H1 (cell line): Measurements from ENCODE around the gene HADH. TPM values are rescaled to one million over a fixed set of nuclear protein-coding genes. Genes with fewer than 3 reads are reported as not detected.

ENCODE experiments used
- CTCF ChIA-PET: fragments of 300-600 bp; sonication (Branson Sonifier 250); formaldehyde crosslinking; loops from one replicate; lab custom pipeline; 2021; ENCODE audit not compliant: partially characterized antibody; lab: Charles Lee
- POLR2A ChIA-PET: fragments of 300-600 bp; sonication (Branson Sonifier 250); formaldehyde crosslinking; loops from one replicate; lab custom pipeline; 2021; ENCODE audit warnings: inconsistent platforms; ENCODE audit not compliant: partially characterized antibody; lab: Charles Lee
- DNase-seq, 2 experiments: peaks; one replicate each; pipeline versions ENCODE4 v3.0.0 to v3.0.0-alpha.2; 2010 to 2022; ENCODE audit warnings: low spot score in 2 of 2, low read depth in 1 of 2, mixed read lengths in 1 of 2
- FAIRE-seq: peaks from 2 replicates; lab custom pipeline; 2011; peaks lifted over from hg19 to GRCh38; lab: Jason Lieb, UNC
- H2AFZ ChIP-seq: 2 replicates; pipeline ENCODE4 v1.8.1; 2012; ENCODE audit warnings: low read length, inconsistent platforms
- H2AK5ac ChIP-seq: 2 replicates; pipeline ENCODE4 v1.6.1; 2013; ENCODE audit warnings: low read depth, low read length
- H2BK120ac ChIP-seq: replicated peaks from 2 replicates; pipeline ENCODE3; 2013; ENCODE audit warnings: low read depth, low read length, inconsistent platforms
- H2BK12ac ChIP-seq: 2 replicates; pipeline ENCODE4 v1.6.1; 2013; ENCODE audit warnings: low read depth, low read length
- H2BK15ac ChIP-seq: 2 replicates; pipeline ENCODE4 v1.6.1; 2013; ENCODE audit warnings: low read length
- H2BK20ac ChIP-seq: 2 replicates; pipeline ENCODE4 v1.6.1; 2013; ENCODE audit warnings: low read length
- H2BK5ac ChIP-seq: 2 replicates; pipeline ENCODE4 v1.6.1; 2013; ENCODE audit warnings: low read depth, low read length
- H3K14ac ChIP-seq: 2 replicates; pipeline ENCODE4 v1.6.1; 2013; ENCODE audit warnings: inconsistent platforms; ENCODE audit not compliant: insufficient read length
- H3K18ac ChIP-seq: 2 replicates; pipeline ENCODE4 v1.6.1; 2013; ENCODE audit warnings: low read length; ENCODE audit errors: extremely low read depth
- H3K23ac ChIP-seq: 2 replicates; pipeline ENCODE4 v1.6.1; 2013; ENCODE audit warnings: inconsistent platforms; ENCODE audit not compliant: insufficient read length
- H3K23me2 ChIP-seq: 2 replicates; pipeline ENCODE4 v1.6.1; 2013; ENCODE audit warnings: low read depth, low read length
- H3K27ac ChIP-seq: 2 replicates; pipeline ENCODE4 v1.6.1; 2011; ENCODE audit warnings: low read depth, low read length, inconsistent platforms
- H3K27me3 ChIP-seq, 4 experiments: replicated peaks in 1 of 4; 1 replicate in 1 of 4; 2 replicates in 3 of 4; pipeline versions ENCODE4 v1.6.1 to v1.8.1; 2011 to 2013; ENCODE audit warnings: low read length in 3 of 4, mild to moderate bottlenecking in 3 of 4, inconsistent platforms in 2 of 4, mixed read lengths in 2 of 4, moderate library complexity in 1 of 4; ENCODE audit not compliant: control insufficient read depth in 3 of 4, insufficient read depth in 3 of 4; ENCODE audit errors: extremely low read depth in 1 of 4
- H3K36me3 ChIP-seq, 4 experiments: 2 replicates each; pipeline versions ENCODE4 v1.6.1 to v1.8.1; 2011 to 2013; ENCODE audit warnings: mild to moderate bottlenecking in 4 of 4, low read length in 3 of 4, moderate library complexity in 2 of 4, control low read depth in 1 of 4, inconsistent platforms in 1 of 4; ENCODE audit not compliant: insufficient read depth in 4 of 4, control insufficient read depth in 2 of 4
- H3K4ac ChIP-seq: replicated peaks from 2 replicates; pipeline ENCODE3; 2013; ENCODE audit warnings: low read length, low read depth, mixed read lengths, inconsistent platforms; ENCODE audit not compliant: insufficient read length
- H3K4me1 ChIP-seq, 4 experiments: replicated peaks in 1 of 4; 1 replicate in 1 of 4; 2 replicates in 3 of 4; pipeline versions ENCODE4 v1.6.1 to v1.8.1; 2011 to 2013; ENCODE audit warnings: low read length in 3 of 4, inconsistent platforms in 2 of 4, mixed read lengths in 1 of 4; ENCODE audit not compliant: insufficient read depth in 4 of 4, control insufficient read depth in 3 of 4
- H3K4me2 ChIP-seq, 2 experiments: 2 replicates each; pipeline versions ENCODE4 v1.6.1 to v1.8.1; 2011 to 2013; ENCODE audit warnings: low read depth in 2 of 2, low read length in 2 of 2, control low read depth in 1 of 2, inconsistent platforms in 1 of 2, mild to moderate bottlenecking in 1 of 2; ENCODE audit not compliant: insufficient read depth in 1 of 2
- H3K4me3 ChIP-seq, 4 experiments: fragments of 200-600, 300-600 bp in 1 of 4; sonication (generic), shearing (Covaris generic), sonication (Bioruptor Twin) in 1 of 4; 2 replicates each; pipeline versions ENCODE4 v1.5.1 to v1.8.1; 2011 to 2016; ENCODE audit warnings: low read length in 4 of 4, low read depth in 3 of 4, control low read depth in 2 of 4, inconsistent platforms in 2 of 4, mild to moderate bottlenecking in 2 of 4, mixed read lengths in 1 of 4, moderate library complexity in 1 of 4; ENCODE audit not compliant: insufficient read depth in 2 of 4; ENCODE audit errors: extremely low read depth in 1 of 4
- H3K56ac ChIP-seq: replicated peaks from 2 replicates; pipeline ENCODE3; 2013; ENCODE audit warnings: low read depth, mild to moderate bottlenecking, mixed read lengths, low read length, inconsistent platforms; ENCODE audit not compliant: insufficient read length
- H3K79me1 ChIP-seq: 2 replicates; pipeline ENCODE4 v1.6.1; 2013; ENCODE audit warnings: low read depth, low read length, control low read depth
- H3K79me2 ChIP-seq, 2 experiments: 2 replicates each; pipeline versions ENCODE4 v1.6.1 to v1.8.1; 2012 to 2013; ENCODE audit warnings: low read length in 2 of 2, mild to moderate bottlenecking in 2 of 2, inconsistent platforms in 1 of 2; ENCODE audit not compliant: insufficient read depth in 2 of 2, control insufficient read depth in 1 of 2
- H3K9ac ChIP-seq, 4 experiments: replicated peaks in 1 of 4; 1 replicate in 1 of 4; 2 replicates in 3 of 4; pipeline versions ENCODE4 v1.6.1 to v1.8.1; 2011 to 2013; ENCODE audit warnings: low read depth in 3 of 4, low read length in 3 of 4, control low read depth in 2 of 4, mild to moderate bottlenecking in 2 of 4, moderate library complexity in 2 of 4, inconsistent platforms in 1 of 4; ENCODE audit errors: extremely low read depth in 1 of 4
- H3K9me3 ChIP-seq, 2 experiments: 2 replicates each; pipeline versions ENCODE4 v1.6.1 to v1.8.1; 2012 to 2013; ENCODE audit warnings: mild to moderate bottlenecking in 2 of 2, moderate library complexity in 2 of 2, control low read depth in 1 of 2, inconsistent platforms in 1 of 2, low read depth in 1 of 2, low read length in 1 of 2, mixed read lengths in 1 of 2; ENCODE audit not compliant: insufficient read depth in 2 of 2
- H4K20me1 ChIP-seq, 2 experiments: replicated peaks in 1 of 2; 2 replicates each; pipeline versions ENCODE3 to v1.8.1; 2011 to 2013; ENCODE audit warnings: inconsistent platforms in 2 of 2, low read length in 2 of 2, mild to moderate bottlenecking in 1 of 2; ENCODE audit not compliant: insufficient read depth in 2 of 2, control insufficient read depth in 1 of 2
- H4K5ac ChIP-seq: 2 replicates; pipeline ENCODE4 v1.6.1; 2013; ENCODE audit warnings: low read length, low read depth, mixed read lengths, inconsistent platforms; ENCODE audit not compliant: insufficient read length
- H4K8ac ChIP-seq: 2 replicates; pipeline ENCODE4 v1.8.0; 2013; ENCODE audit warnings: mild to moderate bottlenecking, moderate library complexity, low read length, inconsistent platforms; ENCODE audit not compliant: insufficient read depth; ENCODE audit errors: extremely low read depth
- H4K91ac ChIP-seq: replicated peaks from 2 replicates; pipeline ENCODE3; 2013; ENCODE audit warnings: low read length, mixed read lengths, inconsistent platforms; ENCODE audit not compliant: insufficient read length
- CHD1 ChIP-seq: IDR thresholded peaks from 2 replicates; pipeline ENCODE4 v1.6.1; 2012; ENCODE audit warnings: low read depth, low read length, improper control_type of control experiment
- EP300 ChIP-seq, 2 experiments: IDR thresholded peaks; 1 replicate in 1 of 2; 2 replicates in 1 of 2; pipeline ENCODE4 v1.6.1; 2011 to 2012; ENCODE audit warnings: low read depth in 2 of 2, low read length in 2 of 2, mild to moderate bottlenecking in 2 of 2, borderline replicate concordance in 1 of 2, inconsistent platforms in 1 of 2, moderate library complexity in 1 of 2
- JUN ChIP-seq: IDR thresholded peaks from 2 replicates; pipeline ENCODE4 v1.6.1; 2011; ENCODE audit warnings: low read depth, mild to moderate bottlenecking, improper control_type of control experiment, low read length
- RAD21 ChIP-seq, 2 experiments: IDR thresholded peaks in 1 of 2; conservative IDR thresholded peaks in 1 of 2; 2 replicates each; pipeline ENCODE4 v1.6.1; 2011; ENCODE audit warnings: low read depth in 2 of 2, low read length in 2 of 2, improper control_type of control experiment in 1 of 2, inconsistent platforms in 1 of 2, mild to moderate bottlenecking in 1 of 2, moderate library complexity in 1 of 2
- SIN3A ChIP-seq, 2 experiments: IDR thresholded peaks in 1 of 2; conservative IDR thresholded peaks in 1 of 2; 2 replicates each; pipeline ENCODE4 v1.6.1; 2011 to 2012; ENCODE audit warnings: low read length in 2 of 2, improper control_type of control experiment in 1 of 2, low read depth in 1 of 2, mild to moderate bottlenecking in 1 of 2
- SP4 ChIP-seq: IDR thresholded peaks from 2 replicates; pipeline ENCODE4 v1.6.1; 2012; ENCODE audit warnings: low read length, inconsistent platforms
- WGBS, 2 experiments: shearing (Covaris generic) in 1 of 2; methylation state at CpG; one replicate each; pipeline versions ENCODE4 v1.1.6 to v1.1.7; 2013 to 2015; ENCODE audit warnings: low lambda C conversion rate in 2 of 2, mixed read lengths in 2 of 2, inconsistent platforms in 1 of 2, low coverage in 1 of 2, missing lambda C conversion rate in 1 of 2; ENCODE audit not compliant: insufficient replicate concordance in 2 of 2, insufficient coverage in 1 of 2, insufficient read length in 1 of 2; ENCODE audit errors: extremely low coverage in 1 of 2, missing lambda C conversion rate in 1 of 2; 5-methylcytosine and 5-hydroxymethylcytosine counted together
- polyA plus RNA-seq, 7 experiments: library from polyadenylated mRNA; depleted of rRNA in 3 of 7; stranded (reverse) in 5 of 7; unstranded in 2 of 7; fragments of >200 nt in 5 of 7; fragments of 200-250 nt in 2 of 7; gene quantifications; 1 replicate in 5 of 7; 2 replicates in 1 of 7; 4 replicates in 1 of 7; pipeline versions ENCODE4 v1.2.1 to v1.2.3, GENCODE V29; 2011 to 2013; ENCODE audit warnings: missing spikeins in 2 of 7, mixed read lengths in 2 of 7
- total RNA-seq: library from RNA; stranded (reverse); fragmentation: NEBNext Ultra II Directional; extraction: Animal tissue kit (Norgen Biotek cat#: 25700); gene quantifications from 2 replicates; pipeline ENCODE4 v1.2.1, GENCODE V29; 2021
- TF ChIP-seq, protein P1 (sequence below): IDR thresholded peaks from 2 replicates; pipeline ENCODE4 v1.6.1; 2011; ENCODE audit warnings: low read depth, mild to moderate bottlenecking, low read length; ENCODE audit not compliant: insufficient read depth
- TF ChIP-seq, protein P2 (sequence below), 3 experiments: IDR thresholded peaks; 1 replicate in 2 of 3; 2 replicates in 1 of 3; pipeline versions ENCODE4 v1.5.1 to v1.6.1; 2011; ENCODE audit warnings: low read length in 3 of 3, mild to moderate bottlenecking in 3 of 3, inconsistent platforms in 2 of 3, low read depth in 1 of 3, moderate library complexity in 1 of 3; ENCODE audit not compliant: insufficient read depth in 1 of 3; ENCODE audit errors: control extremely low read depth in 1 of 3
- TF ChIP-seq, protein P3 (sequence below): IDR thresholded peaks from 2 replicates; pipeline ENCODE4 v1.6.1; 2012; ENCODE audit warnings: inconsistent platforms

The HADH gene
- total and polyA plus RNA-seq, 2 of the 8 experiments (the other 6 are each of a cell fraction or from before 2014, with no cell fraction given): 47.5 to 54.4 TPM

GRCh38 chr4:108060164-108060563 is 70.5 kb downstream of the HADH start:
- H2AK5ac ChIP-seq: no peak overlapping the region
- H3K4me2 ChIP-seq: no peak overlapping the region
- H4K5ac ChIP-seq: no peak overlapping the region
- no peak overlapping the region for H2AFZ ChIP-seq
- no peak overlapping the region for H2BK12ac ChIP-seq
- WGBS, 2 experiments: 67% methylated on average over 5 of the region's 5 CpGs; no CpG with 5 or more reads in 1 of the 2 experiments
- TF ChIP-seq CHD1 (no peak), EP300 (IDR thresholded peaks at IDR 0.05; ENCODE audit: borderline replicate concordance in 1 of 2, low read depth in 2 of 2, low read length in 2 of 2) (no peak), RAD21 (IDR thresholded peaks at IDR 0.05 in 1 of 2, conservative IDR thresholded peaks at IDR 0.05 in 1 of 2; ENCODE audit: low read depth in 2 of 2, low read length in 2 of 2) (peak; percentile 79 to 86), JUN (no peak), SIN3A (conservative IDR thresholded peaks at IDR 0.05 in 1 of 2, IDR thresholded peaks at IDR 0.05 in 1 of 2; ENCODE audit: low read depth in 1 of 2, low read length in 2 of 2) (no peak), SP4 (no peak)
- TF ChIP-seq, protein P1, sequence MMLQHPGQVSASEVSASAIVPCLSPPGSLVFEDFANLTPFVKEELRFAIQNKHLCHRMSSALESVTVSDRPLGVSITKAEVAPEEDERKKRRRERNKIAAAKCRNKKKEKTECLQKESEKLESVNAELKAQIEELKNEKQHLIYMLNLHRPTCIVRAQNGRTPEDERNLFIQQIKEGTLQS: no peak
- TF ChIP-seq, protein P2, sequence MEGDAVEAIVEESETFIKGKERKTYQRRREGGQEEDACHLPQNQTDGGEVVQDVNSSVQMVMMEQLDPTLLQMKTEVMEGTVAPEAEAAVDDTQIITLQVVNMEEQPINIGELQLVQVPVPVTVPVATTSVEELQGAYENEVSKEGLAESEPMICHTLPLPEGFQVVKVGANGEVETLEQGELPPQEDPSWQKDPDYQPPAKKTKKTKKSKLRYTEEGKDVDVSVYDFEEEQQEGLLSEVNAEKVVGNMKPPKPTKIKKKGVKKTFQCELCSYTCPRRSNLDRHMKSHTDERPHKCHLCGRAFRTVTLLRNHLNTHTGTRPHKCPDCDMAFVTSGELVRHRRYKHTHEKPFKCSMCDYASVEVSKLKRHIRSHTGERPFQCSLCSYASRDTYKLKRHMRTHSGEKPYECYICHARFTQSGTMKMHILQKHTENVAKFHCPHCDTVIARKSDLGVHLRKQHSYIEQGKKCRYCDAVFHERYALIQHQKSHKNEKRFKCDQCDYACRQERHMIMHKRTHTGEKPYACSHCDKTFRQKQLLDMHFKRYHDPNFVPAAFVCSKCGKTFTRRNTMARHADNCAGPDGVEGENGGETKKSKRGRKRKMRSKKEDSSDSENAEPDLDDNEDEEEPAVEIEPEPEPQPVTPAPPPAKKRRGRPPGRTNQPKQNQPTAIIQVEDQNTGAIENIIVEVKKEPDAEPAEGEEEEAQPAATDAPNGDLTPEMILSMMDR (IDR thresholded peaks at IDR 0.05; ENCODE audit: control extremely low read depth in 1 of 3, insufficient read depth in 1 of 3, low read depth in 1 of 3, low read length in 3 of 3): peak in 2 of 3 experiments; percentile 45 to 47; a peak in 3 of 4 replicates
- TF ChIP-seq, protein P3, sequence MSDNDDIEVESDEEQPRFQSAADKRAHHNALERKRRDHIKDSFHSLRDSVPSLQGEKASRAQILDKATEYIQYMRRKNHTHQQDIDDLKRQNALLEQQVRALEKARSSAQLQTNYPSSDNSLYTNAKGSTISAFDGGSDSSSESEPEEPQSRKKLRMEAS: no peak
- no peak overlapping the region for H3K14ac ChIP-seq
- H3K18ac ChIP-seq: no peak overlapping the region
- ChIA-PET POLR2A (no interaction called here), CTCF (interaction anchor here (0.6 to 4.5 kb wide), 23 partner anchors 9 to 532 kb away, joined by 3 to 39 read pairs (median 4); no protein-coding TSS in a partner anchor)
- no peak overlapping the region for H3K4ac ChIP-seq
- H3K27me3 ChIP-seq: no peaks in the 10 kb centered on the region; a peak in 1 of 7 replicates
- no peak for DNase-seq
- no peaks in the 10 kb centered on the region for H3K23me2 ChIP-seq
- no peaks in the 10 kb centered on the region; a peak in 1 of 7 replicates for H3K4me1 ChIP-seq
- H2BK15ac ChIP-seq: no peak overlapping the region
- H3K4me3 ChIP-seq: no peak overlapping the region
- H3K36me3 ChIP-seq: no peaks in the 10 kb centered on the region
- no peak overlapping the region for H2BK20ac ChIP-seq
- no peaks in the 10 kb centered on the region for H3K79me2 ChIP-seq
- H4K20me1 ChIP-seq: no peaks in the 10 kb centered on the region
- H4K91ac ChIP-seq: no peak overlapping the region
- H3K27ac ChIP-seq: no peak overlapping the region
- H3K56ac ChIP-seq: no peak overlapping the region
- no peak for FAIRE-seq
- H3K9ac ChIP-seq: no peak overlapping the region
- H2BK120ac ChIP-seq: no peak overlapping the region
- no peak overlapping the region for H2BK5ac ChIP-seq
- no peak overlapping the region for H4K8ac ChIP-seq
- H3K9me3 ChIP-seq: no peaks in the 10 kb centered on the region
- H3K23ac ChIP-seq: no peak overlapping the region
- no peaks in the 10 kb centered on the region for H3K79me1 ChIP-seq
